Ascending aorta (tissue), 2 donors: ENCODE results near the gene PTPRN. TPM values are rescaled to one million over a fixed set of nuclear protein-coding genes. Genes with fewer than 3 reads are reported as not detected.

Experiments
- DNase-seq, 2 donors: peaks; one replicate each; pipeline ENCODE4 v3.0.0-alpha.2; 2019; ENCODE audit warnings: low spot score in 2 of 2
- H3K27ac ChIP-seq, 2 donors: fragments of 200-600 bp; sonication (generic); one replicate each; pipeline ENCODE4 v1.5.1; 2016 to 2017; ENCODE audit warnings: mild to moderate bottlenecking in 1 of 2
- H3K27me3 ChIP-seq: fragments of 200-600 bp; sonication (generic); one replicate; pipeline ENCODE4 v1.5.1; 2017
- H3K36me3 ChIP-seq, 2 donors: fragments of 200-600 bp; sonication (generic); one replicate each; pipeline ENCODE4 v1.5.1; 2016
- H3K4me1 ChIP-seq, 2 donors: fragments of 200-600 bp; sonication (generic); one replicate each; pipeline ENCODE4 v1.5.1; 2016 to 2017; ENCODE audit warnings: mild to moderate bottlenecking in 1 of 2
- H3K4me3 ChIP-seq, 2 donors: fragments of 200-600 bp; sonication (generic); one replicate each; pipeline ENCODE4 v1.5.1; 2016 to 2017; ENCODE audit warnings: mild to moderate bottlenecking in 1 of 2
- H3K9me3 ChIP-seq, 2 donors: fragments of 200-600 bp; sonication (generic); one replicate each; pipeline ENCODE4 v1.5.1; 2016
- CTCF ChIP-seq, 3 experiments: fragments of 200-600 bp in 2 of 3; fragments of 450-650 bp in 1 of 3; sonication (generic) in 2 of 3; IDR thresholded peaks; one replicate each; pipeline ENCODE4 v1.5.1; 2016 to 2019; ENCODE audit warnings: antibody characterized with exemption in 3 of 3, mild to moderate bottlenecking in 1 of 3, moderate library complexity in 1 of 3
- intact Hi-C: fragments of 100-400 bp; cut with DNase I; formaldehyde crosslinking; loops from one replicate; pipeline ENCODE4 v1.15.1; 2023
- total RNA-seq: library from RNA; depleted of rRNA; stranded (reverse); fragments of >200 nt; gene quantifications from one replicate; pipeline ENCODE4 v1.1.0, GENCODE V29; 2016

The PTPRN gene
- total RNA-seq, 1 donor from 2014 or later: not detected

GRCh38 chr2:219252570-219252899 is 56.7 kb downstream of the PTPRN start:
- intact Hi-C loops: loop anchor here (2.0 kb wide), 1 partner anchor 76 kb away; the partner anchor contains the start of gene CNPPD1
- no peak for DNase-seq
- Histone ChIP-seq H3K9me3 (no peaks in the 10 kb centered on the region), H3K27me3 (no peaks in the 10 kb centered on the region), H3K4me1 (peaks cover 24 to 50% of the 10 kb centered on the region in 2 donors), H3K36me3 (peaks cover 9 to 23% of the 10 kb centered on the region in 2 donors), H3K27ac (peak overlapping the region; percentile 96 to 99), H3K4me3 (peak overlapping the region; percentile 70 to 73)
- TF ChIP-seq CTCF (IDR thresholded peaks at IDR 0.05): no peak

- Histone ChIP-seq H3K27me3 (no peaks in the 10 kb centered on the region), H3K27ac (peak overlapping the region; percentile 96 to 99), H3K36me3 (peaks cover 9 to 23% of the 10 kb centered on the region in 2 donors), H3K4me3 (peak overlapping the region; percentile 70 to 73), H3K4me1 (peaks cover 24 to 52% of the 10 kb centered on the region in 2 donors), H3K9me3 (no peaks in the 10 kb centered on the region)
- no peak for TF ChIP-seq CTCF (IDR thresholded peaks at IDR 0.05)
- intact Hi-C loops: loop anchor here (2.0 kb wide), 1 partner anchor 75 kb away; the partner anchor contains the start of gene CNPPD1
- no peak for DNase-seq
Observed at GRCh38 chr2:219252084-219252483, 57.1 kb downstream of the PTPRN start.

GRCh38 chr2:219251656-219252055 is 57.5 kb downstream of the PTPRN start:
- intact Hi-C loops: loop anchor here (2.0 kb wide), 1 partner anchor 75 kb away; the partner anchor contains the start of gene CNPPD1
- H3K9me3 ChIP-seq: no peaks in the 10 kb centered on the region
- H3K36me3 ChIP-seq: peaks cover 9 to 23% of the 10 kb centered on the region in 2 donors
- no peak for TF ChIP-seq CTCF (IDR thresholded peaks at IDR 0.05)
- peak overlapping the region in 1 of 2 donors; percentile 73 for H3K4me3 ChIP-seq
- no peak for DNase-seq
- peak overlapping the region; percentile 96 to 99 for H3K27ac ChIP-seq
- H3K4me1 ChIP-seq: peaks cover 24 to 56% of the 10 kb centered on the region in 2 donors
- H3K27me3 ChIP-seq: no peaks in the 10 kb centered on the region

- intact Hi-C loops: no loop called here
Observed at GRCh38 chr2:219250049-219250781, 59.0 kb downstream of the PTPRN start.

More at GRCh38 chr2:219250049-219250781, 59.0 kb downstream of the PTPRN start:
- H3K4me1 ChIP-seq: peaks cover 24 to 65% of the 10 kb centered on the region in 2 donors
- H3K36me3 ChIP-seq: peaks cover 9 to 23% of the 10 kb centered on the region in 2 donors
- peak overlapping the region; percentile 96 to 99 for H3K27ac ChIP-seq
- H3K4me3 ChIP-seq: peak overlapping the region; percentile 12 to 46
- H3K27me3 ChIP-seq: no peaks in the 10 kb centered on the region
- no peak for TF ChIP-seq CTCF (IDR thresholded peaks at IDR 0.05)
- DNase-seq: no peak
- no peaks in the 10 kb centered on the region for H3K9me3 ChIP-seq
